ENCODE measurements around the gene KCNMA1.

GRCh38 chr10:77189520-77189919 lies 448.1 kb downstream of the KCNMA1 start:
- TF ChIP-seq, protein P1, sequence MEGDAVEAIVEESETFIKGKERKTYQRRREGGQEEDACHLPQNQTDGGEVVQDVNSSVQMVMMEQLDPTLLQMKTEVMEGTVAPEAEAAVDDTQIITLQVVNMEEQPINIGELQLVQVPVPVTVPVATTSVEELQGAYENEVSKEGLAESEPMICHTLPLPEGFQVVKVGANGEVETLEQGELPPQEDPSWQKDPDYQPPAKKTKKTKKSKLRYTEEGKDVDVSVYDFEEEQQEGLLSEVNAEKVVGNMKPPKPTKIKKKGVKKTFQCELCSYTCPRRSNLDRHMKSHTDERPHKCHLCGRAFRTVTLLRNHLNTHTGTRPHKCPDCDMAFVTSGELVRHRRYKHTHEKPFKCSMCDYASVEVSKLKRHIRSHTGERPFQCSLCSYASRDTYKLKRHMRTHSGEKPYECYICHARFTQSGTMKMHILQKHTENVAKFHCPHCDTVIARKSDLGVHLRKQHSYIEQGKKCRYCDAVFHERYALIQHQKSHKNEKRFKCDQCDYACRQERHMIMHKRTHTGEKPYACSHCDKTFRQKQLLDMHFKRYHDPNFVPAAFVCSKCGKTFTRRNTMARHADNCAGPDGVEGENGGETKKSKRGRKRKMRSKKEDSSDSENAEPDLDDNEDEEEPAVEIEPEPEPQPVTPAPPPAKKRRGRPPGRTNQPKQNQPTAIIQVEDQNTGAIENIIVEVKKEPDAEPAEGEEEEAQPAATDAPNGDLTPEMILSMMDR (IDR thresholded peaks at IDR 0.05) = no peak
- TF ChIP-seq POLR2A (IDR thresholded peaks at IDR 0.05) = no peak
